A172 (cell line): ENCODE measurements around the gene TRPM8. TPM values are rescaled to one million over a fixed set of nuclear protein-coding genes. Genes with fewer than 3 reads are reported as not detected.
"Not testable (repeated sequence)": the region's sequence is repeated elsewhere in the genome, so short reads cannot be mapped to it uniquely, and the experiment has no call there.

ENCODE experiments used
- DNase-seq: peaks from one replicate; pipeline ENCODE4 v3.0.0-alpha.2; 2015; ENCODE audit warnings: low spot score
- total RNA-seq: library from RNA; depleted of rRNA; stranded (reverse); fragments of >200 nt; shearing (Covaris generic); gene quantifications from 2 replicates; pipeline ENCODE4 v1.2.3, GENCODE V29; 2014

TRPM8 gene
- total RNA-seq, 1 experiment from 2014 or later: 2.4 TPM

DNA sequence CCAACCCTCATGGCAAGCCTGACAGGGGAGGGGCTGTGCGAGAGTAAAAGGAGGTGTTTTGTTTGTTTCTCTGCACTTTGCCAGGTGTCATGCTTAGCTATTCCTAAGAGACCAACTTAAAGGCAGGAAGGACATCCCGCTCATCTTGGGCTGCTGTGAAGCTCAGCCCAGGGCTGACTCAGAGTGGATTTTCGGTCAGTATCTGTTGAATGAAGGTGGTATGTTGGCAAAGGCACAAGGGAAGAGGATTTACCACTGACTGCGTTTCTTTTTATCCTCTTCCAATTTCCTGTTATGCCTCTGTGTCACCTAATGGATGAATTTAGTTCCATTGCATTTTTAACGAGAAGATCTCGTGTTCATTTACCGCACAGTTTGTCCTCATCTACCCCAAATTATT lies 18.9 kb downstream of the TRPM8 start:
- DNase-seq: peak; percentile 50

GRCh38 chr2:233938676-233939370 lies 21.6 kb downstream of the TRPM8 start:
- DNase-seq: no peak

GRCh38 chr2:233940376-233941276 lies 23.5 kb downstream of the TRPM8 start:
- no peak for DNase-seq

DNA sequence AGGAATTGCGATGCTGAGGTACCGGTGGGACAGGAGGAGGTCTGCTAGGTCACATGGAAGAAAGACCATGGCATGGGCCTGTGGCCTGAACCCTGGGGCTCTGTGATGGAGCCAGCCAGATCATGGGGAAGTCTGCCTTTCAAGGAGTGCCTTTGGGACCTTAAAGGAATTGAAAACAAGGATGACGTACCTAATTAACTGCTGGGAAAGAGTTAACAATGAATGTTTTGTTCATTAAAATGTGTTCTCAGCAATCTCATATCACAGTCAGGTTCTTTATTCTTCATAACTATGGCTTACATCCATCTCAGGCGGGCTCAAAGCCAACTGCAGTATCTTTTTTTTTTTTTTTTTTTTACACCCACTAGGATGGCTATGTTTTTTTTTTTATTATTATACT lies 25.6 kb downstream of the TRPM8 start:
- DNase-seq: no peak

- no peak for DNase-seq
Observed at GRCh38 chr2:233944269-233944668, 27.1 kb downstream of the TRPM8 start.

DNA sequence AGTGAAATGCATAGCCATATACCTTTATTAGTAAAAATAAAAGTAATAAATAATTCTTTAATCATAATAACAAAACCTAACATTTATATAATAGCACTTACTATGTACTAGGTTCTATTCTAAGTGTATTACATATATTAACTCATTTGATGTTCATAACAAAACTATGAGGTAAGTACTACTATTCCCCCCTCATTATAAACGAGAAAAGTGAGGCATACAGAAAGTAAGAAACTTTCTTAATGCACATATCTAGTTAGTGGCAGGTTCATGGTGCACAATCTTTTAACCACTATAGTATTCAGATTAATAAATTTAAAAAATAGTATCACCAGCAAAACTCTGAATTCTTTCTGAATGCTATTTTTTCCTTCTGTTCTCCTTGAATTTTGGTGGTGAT lies 27.5 kb downstream of the TRPM8 start:
- DNase-seq: no peak

DNA sequence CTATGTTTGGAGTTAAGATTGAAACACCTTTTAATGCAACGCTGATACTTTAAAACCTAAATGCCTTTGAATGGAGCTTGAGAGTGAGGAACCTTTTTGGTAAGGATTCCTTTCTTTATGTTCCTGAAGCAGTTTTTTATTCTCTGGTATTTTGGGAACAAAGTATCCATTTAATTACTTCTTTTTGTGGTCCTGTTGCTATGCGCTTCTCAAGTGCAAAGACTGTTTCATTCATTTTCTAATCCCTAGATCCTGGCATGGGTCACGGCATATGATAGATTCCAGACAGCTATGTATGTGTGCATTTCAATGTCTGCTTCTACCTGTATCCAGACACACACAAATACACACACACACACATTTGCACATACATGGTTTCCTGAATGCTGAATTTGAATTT lies 28.0 kb downstream of the TRPM8 start:
- DNase-seq: no peak

DNA sequence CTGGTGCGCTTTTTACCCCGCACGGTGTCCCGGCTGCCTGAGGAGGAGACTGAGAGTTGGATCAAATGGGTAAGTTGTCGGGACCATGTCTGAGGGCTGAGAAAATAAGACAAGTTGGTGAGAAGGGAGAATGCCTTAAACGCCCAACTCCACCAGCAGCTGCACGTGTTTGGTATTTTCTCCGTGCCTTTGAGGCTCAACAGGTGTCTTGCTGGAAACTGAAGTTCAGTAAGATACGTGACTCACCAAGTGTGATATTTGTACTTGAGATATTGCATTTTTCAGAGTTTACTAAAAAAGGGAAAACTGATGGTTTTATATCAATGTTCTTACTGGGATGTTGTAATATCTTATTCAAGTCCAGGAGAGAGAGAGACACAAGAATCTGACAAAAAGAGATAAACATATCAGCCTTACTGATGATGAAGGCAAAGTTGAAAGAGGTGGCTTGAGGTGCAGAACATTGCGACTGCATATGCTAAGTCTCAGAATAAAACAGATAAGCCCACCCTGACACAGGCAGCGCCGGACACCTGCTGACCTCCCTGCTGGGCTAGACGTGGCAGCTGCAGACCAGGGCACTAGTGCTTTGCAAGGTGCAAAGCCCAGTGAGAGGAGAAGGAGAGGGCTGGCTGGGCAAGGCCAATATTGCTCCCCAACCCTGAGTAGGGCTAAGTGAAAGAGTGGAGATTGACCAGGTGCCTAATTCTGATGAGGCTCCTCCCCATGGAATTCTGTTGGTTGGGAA lies 33.1 kb downstream of the TRPM8 start:
- DNase-seq: no peak

DNA sequence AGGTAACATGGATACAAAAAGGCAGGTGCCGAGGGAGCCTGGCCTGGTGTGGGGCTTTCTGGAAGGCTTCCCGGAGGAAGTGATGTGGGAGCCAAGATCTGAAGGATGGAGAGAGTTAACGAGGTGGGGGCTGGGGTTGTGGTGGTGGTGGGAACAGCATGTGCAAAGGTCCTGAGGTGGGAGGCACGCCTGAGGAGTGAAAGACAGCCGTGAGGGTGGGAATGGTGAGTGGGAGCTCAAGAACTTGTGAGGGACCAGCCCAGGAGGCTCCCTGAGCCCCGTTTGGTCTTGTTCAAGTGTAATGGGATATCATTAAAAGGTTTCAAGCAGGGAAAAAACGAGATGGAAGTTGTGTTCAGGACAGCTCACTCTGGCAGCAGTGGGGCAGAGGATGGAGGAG lies 35.2 kb downstream of the TRPM8 start:
- no peak for DNase-seq

DNA sequence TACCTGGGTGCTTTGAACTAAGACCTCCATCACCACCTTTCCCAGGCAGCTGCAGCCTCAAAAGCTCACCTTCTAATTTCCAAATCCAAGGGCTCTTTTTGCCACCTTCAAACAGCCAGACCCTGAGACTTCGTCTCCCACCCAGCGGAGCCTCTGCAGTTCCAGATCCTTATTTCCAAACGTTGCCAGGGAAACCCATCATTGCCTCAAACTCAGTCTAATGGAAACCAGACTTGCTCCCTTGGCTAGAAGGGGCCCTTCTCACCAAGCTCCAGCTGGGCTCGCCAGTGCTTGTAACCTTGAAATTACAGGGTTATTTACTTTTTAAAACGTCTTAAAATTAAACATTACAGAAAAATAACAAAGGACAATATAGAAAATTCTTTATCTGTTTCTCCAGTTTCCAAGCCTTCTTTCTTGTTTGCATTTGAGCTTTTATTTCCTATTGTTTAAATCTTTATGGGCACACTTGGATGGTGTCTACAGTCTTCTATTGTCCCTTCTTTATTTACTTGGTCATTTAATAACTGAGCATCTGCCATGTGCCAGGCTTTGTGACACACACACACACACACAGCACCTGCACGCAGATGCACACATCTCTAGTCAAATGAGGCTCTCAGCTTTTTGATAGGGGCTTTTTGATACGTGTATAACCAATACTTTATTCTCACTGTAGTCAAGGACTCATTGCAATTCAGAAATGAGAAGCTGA lies 36.1 kb downstream of the TRPM8 start:
- no peak for DNase-seq

DNA sequence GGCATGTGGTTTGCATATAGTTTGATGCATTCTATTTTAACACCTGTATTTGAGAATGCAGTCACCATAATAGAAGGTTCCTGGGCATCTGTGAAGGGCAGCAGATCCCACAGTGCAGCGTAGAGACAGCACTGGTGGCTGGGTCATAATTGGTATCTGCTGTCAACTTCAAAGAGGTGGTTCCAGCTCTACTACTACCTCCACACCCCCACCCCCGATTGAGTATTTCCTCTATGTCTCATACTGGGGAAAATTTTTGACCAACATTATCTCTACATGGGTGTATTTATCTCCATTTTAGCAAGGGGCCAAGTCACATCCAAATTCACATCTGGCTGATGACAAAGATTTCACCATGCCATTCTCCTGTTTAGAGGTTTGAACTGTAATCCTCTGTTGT lies 43.0 kb downstream of the TRPM8 start:
- no peak for DNase-seq

GRCh38 chr2:233961905-233962304 lies 44.7 kb downstream of the TRPM8 start:
- DNase-seq: no peak

GRCh38 chr2:233964581-233964980 lies 47.4 kb downstream of the TRPM8 start:
- peak; percentile 78 for DNase-seq

GRCh38 chr2:233965032-233965603 lies 47.9 kb downstream of the TRPM8 start:
- no peak for DNase-seq

DNA sequence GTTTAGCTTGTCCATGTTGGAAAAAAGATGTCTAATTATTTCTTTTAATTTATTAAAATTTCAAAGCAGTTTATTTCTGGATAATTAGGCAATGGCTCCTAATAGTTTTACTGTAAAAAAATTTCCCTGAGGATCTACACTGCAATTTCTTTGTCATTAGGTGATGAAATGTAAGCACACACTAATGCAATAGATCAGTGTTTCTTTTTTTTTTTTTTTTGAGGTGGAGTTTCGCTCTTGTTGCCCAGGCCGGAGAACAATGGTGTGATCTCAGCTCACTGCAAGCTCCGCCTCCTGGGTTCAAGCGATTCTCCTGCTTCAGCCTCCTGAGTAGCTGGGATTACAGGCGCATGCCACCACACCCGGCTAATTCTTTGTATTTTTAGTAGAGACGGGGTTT lies 48.5 kb downstream of the TRPM8 start:
- DNase-seq: not testable (repeated sequence)

DNA sequence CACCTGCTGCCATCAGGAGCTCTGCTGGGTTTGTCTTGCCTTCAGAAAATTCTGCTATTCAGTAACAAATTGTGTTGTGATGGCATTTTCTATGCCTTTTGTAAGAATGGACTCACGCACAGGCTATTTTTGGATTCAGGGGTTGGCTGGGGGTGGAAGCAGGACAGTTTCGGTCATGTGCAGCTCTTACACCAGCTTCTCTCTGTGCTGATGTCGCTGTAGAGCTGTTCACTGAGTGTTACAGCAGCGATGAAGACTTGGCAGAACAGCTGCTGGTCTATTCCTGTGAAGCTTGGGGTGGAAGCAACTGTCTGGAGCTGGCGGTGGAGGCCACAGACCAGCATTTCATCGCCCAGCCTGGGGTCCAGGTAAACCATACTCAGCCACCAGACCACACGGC lies 49.2 kb downstream of the TRPM8 start:
- DNase-seq: no peak

DNA sequence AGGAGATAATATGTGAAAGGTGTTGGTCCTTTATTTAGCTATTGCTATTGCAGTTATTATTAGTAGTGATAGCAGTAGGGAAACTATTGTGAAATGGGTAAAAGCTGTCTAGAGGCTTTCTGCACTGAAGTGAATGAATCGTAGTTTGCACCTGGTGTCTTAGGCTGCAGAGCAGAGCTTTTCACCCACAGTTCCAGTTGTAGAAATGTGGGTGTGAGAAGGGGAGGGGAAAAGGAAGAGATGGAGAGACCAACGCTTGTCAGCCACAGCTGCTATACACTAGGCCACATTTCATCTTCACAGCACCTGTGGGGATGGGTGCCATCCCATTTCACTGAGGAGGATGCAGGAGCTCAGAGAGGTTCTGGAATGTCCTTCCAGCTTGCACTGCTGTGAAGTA lies 50.0 kb downstream of the TRPM8 start:
- DNase-seq: no peak

DNA sequence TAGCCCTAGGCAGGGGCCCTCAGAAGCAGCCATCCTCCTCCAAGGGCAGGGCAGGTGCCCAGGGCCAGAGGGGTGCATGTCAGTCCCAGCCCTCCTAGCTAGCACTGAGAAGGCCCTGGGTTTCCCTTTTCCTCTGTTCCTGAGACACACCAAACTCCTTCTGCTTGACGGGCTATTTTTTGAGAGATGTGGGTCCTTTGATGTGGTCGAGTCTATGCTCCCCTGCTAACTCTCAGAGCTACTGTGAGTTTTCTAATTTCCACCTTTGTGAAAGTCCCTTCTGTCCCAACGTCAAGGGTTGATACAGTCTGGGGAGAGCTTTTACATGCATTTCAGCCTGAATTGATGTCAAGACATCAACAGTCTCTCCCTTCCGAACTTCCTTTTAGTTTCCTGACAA lies 51.4 kb downstream of the TRPM8 start:
- no peak for DNase-seq

DNA sequence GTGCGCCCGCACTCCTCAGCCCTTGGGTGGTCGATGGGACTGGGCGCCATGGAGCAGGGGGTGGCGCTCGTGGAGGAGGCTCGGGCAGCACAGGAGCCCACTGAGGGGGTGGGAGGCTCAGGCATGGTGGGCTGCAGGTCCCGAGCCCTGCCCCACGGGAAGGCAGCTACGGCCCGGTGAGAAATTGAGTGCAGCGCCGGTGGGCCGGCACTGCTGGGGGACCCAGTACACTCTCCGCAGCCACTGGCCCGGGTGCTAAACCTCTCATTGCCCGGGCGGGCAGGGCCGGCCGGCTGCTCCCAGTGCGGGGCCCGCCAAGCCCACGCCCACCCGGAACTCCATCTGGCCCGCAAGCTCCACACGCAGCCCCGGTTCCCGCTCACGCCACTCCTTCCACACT lies 55.3 kb downstream of the TRPM8 start:
- DNase-seq: not testable (repeated sequence)

DNA sequence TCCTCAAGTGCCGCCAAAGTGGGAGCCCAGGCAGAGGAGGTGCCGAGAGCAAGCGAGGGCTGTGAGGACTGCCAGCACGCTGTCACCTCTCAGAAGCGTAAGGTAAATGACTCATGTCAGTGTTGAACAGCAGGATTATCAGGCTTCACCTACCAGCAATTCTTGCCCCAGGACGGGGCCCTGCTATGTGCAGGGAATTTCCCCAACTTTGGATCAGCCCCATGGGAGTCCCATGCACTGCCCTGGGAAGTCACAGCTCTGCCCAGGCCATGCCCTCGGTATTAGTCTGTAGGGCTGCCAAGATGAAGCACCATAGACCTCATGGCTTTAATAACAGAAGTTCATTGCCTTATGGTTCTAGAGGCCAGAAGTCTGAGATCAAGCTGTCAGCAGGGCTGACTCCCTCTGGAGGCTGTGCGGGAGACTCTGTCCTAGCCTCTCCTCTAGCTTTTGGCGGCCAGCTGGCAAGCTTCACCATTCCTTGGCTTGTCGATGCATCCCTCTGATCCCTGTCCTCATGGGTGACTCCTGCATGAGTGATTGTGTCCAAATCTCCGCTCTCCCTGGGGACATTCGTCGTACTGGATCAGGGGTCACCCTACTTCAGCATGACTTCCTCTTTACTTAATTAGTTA lies 55.9 kb downstream of the TRPM8 start:
- peak; percentile 41 for DNase-seq

- peak; percentile 30 for DNase-seq
Observed at GRCh38 chr2:233973786-233974185, 56.6 kb downstream of the TRPM8 start.
